Peyer's patch (tissue), 4 donors: ENCODE results near the gene TCF20.

Source experiments
- CTCF ChIP-seq, 6 experiments: fragments of 450-650 bp in 4 of 6; fragments of 200-600 bp in 2 of 6; sonication (generic) in 1 of 6; IDR thresholded peaks; one replicate each; pipeline ENCODE4 v1.5.1; 2017 to 2019; ENCODE audit warnings: antibody characterized with exemption in 6 of 6, mild to moderate bottlenecking in 3 of 6, moderate library complexity in 1 of 6
- POLR2A ChIP-seq, 2 donors: fragments of 450-650 bp; IDR thresholded peaks; one replicate each; pipeline ENCODE4 v1.5.1; 2017; ENCODE audit warnings: antibody characterized with exemption in 2 of 2, mild to moderate bottlenecking in 2 of 2, moderate library complexity in 2 of 2

- TF ChIP-seq CTCF (IDR thresholded peaks at IDR 0.05) (no peak), POLR2A (IDR thresholded peaks at IDR 0.05) (no peak)
Measured at GRCh38 chr22:42280140-42280539, 9.7 kb upstream of the TCF20 start.
